ENCODE data around the gene SLC32A1. TPM values are rescaled to one million over a fixed set of nuclear protein-coding genes. Genes with fewer than 3 reads are reported as not detected.

The SLC32A1 gene
- total and polyA plus RNA-seq, 2 of the 13 experiments (the other 11 are each of a cell fraction or from before 2014, with no cell fraction given): not detected

- TF ChIP-seq REST (IDR thresholded peaks at IDR 0.05; ENCODE audit: borderline replicate concordance in 1 of 2, low read depth in 1 of 2, low read length in 2 of 2) (no peak), LBX2 (CRISPR knock-in tag; IDR thresholded peaks at IDR 0.05; ENCODE audit: borderline replicate concordance) (no peak)
Measured at GRCh38 chr20:38700141-38700540, 24.1 kb upstream of the SLC32A1 start (continued).

- ChIA-PET CTCF (ENCODE audit: low intra/inter-chr PET ratio, low total read pairs) (no interaction called here), POLR2A (no interaction called here)
- Histone ChIP-seq H3K36me3 (replicated peaks in 1 of 2; ENCODE audit: control insufficient read depth in 1 of 2, insufficient read depth in 2 of 2, low read length in 2 of 2) (no peaks in the 10 kb centered on the region), H3K4me2 (ENCODE audit: low read depth, low read length) (no peak overlapping the region), H3K4me1 (ENCODE audit: insufficient read depth, low read length) (no peaks in the 10 kb centered on the region), H3K27me3 (ENCODE audit: control insufficient read depth in 1 of 2, insufficient read depth in 2 of 2, low read length in 2 of 2) (peaks cover 10 to 74% of the 10 kb centered on the region in 2 experiments), H3K27ac (ENCODE audit: extremely low read length, insufficient read depth, low read length) (no peak overlapping the region), H3K9me3 (ENCODE audit: low read length) (no peaks in the 10 kb centered on the region), H4K20me1 (ENCODE audit: insufficient read depth, low read length) (no peaks in the 10 kb centered on the region; the same call in 1 of the 2 replicates), H3K9ac (ENCODE audit: insufficient read depth, low read depth, low read length) (no peak overlapping the region), H3K4me3 (replicated peaks in 1 of 3; ENCODE audit: insufficient read depth in 1 of 3, low read depth in 2 of 3, low read length in 3 of 3) (no peak overlapping the region), H3K79me2 (ENCODE audit: insufficient read depth, low read length) (no peaks in the 10 kb centered on the region), H2AFZ (ENCODE audit: low read length) (no peak overlapping the region)
- intact Hi-C loops (cut with micrococcal nuclease; ENCODE audit: unreplicated experiment) (no loop called here), in situ Hi-C loops (cut with HindIII; ENCODE audit: extremely low pct_ligation_motif_present, low pct_unique_long_range_greater_than_20kb) (no loop called here)
- no TSS peak for BruUV-seq (replicated peaks)
- no peak for FAIRE-seq
- no peak for ATAC-seq
- DNase-seq (ENCODE audit: low spot score): no peak
- 10% methylated on average over 3 of the region's 3 CpGs for WGBS (ENCODE audit: low lambda C conversion rate)
- no peak for TF ChIP-seq TFDP2 (CRISPR knock-in tag; IDR thresholded peaks at IDR 0.05)
- TF ChIP-seq SRSF9 (IDR thresholded peaks at IDR 0.05; ENCODE audit: borderline replicate concordance, insufficient read depth, low read depth, low read length, poor library complexity, severe bottlenecking): no peak
- TF ChIP-seq ZNF3 (CRISPR knock-in tag; IDR thresholded peaks at IDR 0.05): no peak
- no peak for TF ChIP-seq ZNF331 (CRISPR knock-in tag; IDR thresholded peaks at IDR 0.05)
- TF ChIP-seq AKNA (CRISPR knock-in tag; IDR thresholded peaks at IDR 0.05; ENCODE audit: borderline replicate concordance): no peak
- no peak for TF ChIP-seq ATF7 (IDR thresholded peaks at IDR 0.05)
- TF ChIP-seq ATF7 (CRISPR knock-in tag; IDR thresholded peaks at IDR 0.05): no peak
- no peak for TF ChIP-seq MED13 (CRISPR knock-in tag; IDR thresholded peaks at IDR 0.05)
- TF ChIP-seq NBN (conservative IDR thresholded peaks at IDR 0.05): no peak
- no peak for TF ChIP-seq ZNF678 (CRISPR knock-in tag; IDR thresholded peaks at IDR 0.05)
- TF ChIP-seq THYN1 (CRISPR knock-in tag; IDR thresholded peaks at IDR 0.05; ENCODE audit: borderline replicate concordance, low read depth): no peak
Measured at GRCh38 chr20:38700926-38701325, 23.4 kb upstream of the SLC32A1 start.
